Hepatocyte (in vitro differentiated cells): ENCODE measurements around the gene TBX6. TPM values are rescaled to one million over a fixed set of nuclear protein-coding genes. Genes with fewer than 3 reads are reported as not detected.
A peak's percentile ranks its signal among the peaks of the same experiment; 100 is the strongest.

Experiments used
- DNase-seq: peaks from one replicate; pipeline ENCODE4 v3.0.0-alpha.2; 2016; ENCODE audit warnings: low spot score
- H2AFZ ChIP-seq: fragments of 200-600 bp; sonication (generic); 2 replicates; pipeline ENCODE4 v1.6.0; 2016; ENCODE audit warnings: antibody characterized with exemption, mild to moderate bottlenecking
- H3K27ac ChIP-seq: fragments of 200-600 bp; sonication (generic); 2 replicates; pipeline ENCODE4 v1.5.1; 2016; ENCODE audit warnings: mild to moderate bottlenecking
- H3K27me3 ChIP-seq: fragments of 200-600 bp; sonication (generic); 2 replicates; pipeline ENCODE4 v1.6.1; 2016
- H3K36me3 ChIP-seq: fragments of 200-600 bp; sonication (generic); replicated peaks from 2 replicates; pipeline ENCODE4 v1.5.1; 2016; ENCODE audit warnings: low read depth; ENCODE audit not compliant: insufficient read depth
- H3K4me1 ChIP-seq: fragments of 200-600 bp; sonication (generic); 2 replicates; pipeline ENCODE4 v1.5.1; 2016; ENCODE audit warnings: mild to moderate bottlenecking, moderate library complexity; ENCODE audit not compliant: insufficient read depth
- H3K4me2 ChIP-seq: fragments of 200-600 bp; sonication (generic); 2 replicates; pipeline ENCODE4 v1.6.0; 2016
- H3K4me3 ChIP-seq: fragments of 200-600 bp; sonication (generic); 2 replicates; pipeline ENCODE4 v1.5.1; 2016; ENCODE audit warnings: mild to moderate bottlenecking
- H3K79me2 ChIP-seq: fragments of 200-600 bp; sonication (generic); 2 replicates; pipeline ENCODE4 v1.6.0; 2017; ENCODE audit warnings: mild to moderate bottlenecking
- H3K9me2 ChIP-seq: fragments of 200-600 bp; sonication (generic); replicated peaks from 2 replicates; pipeline ENCODE4 v1.6.0; 2017; ENCODE audit warnings: mild to moderate bottlenecking; ENCODE audit not compliant: insufficient read depth
- H3K9me3 ChIP-seq: fragments of 200-600 bp; sonication (generic); 2 replicates; pipeline ENCODE4 v1.5.1; 2016; ENCODE audit warnings: low read depth, mild to moderate bottlenecking
- H4K20me1 ChIP-seq: fragments of 200-600 bp; sonication (generic); 2 replicates; pipeline ENCODE4 v1.6.0; 2016; ENCODE audit warnings: mild to moderate bottlenecking; ENCODE audit not compliant: insufficient read depth, poor library complexity, severe bottlenecking
- CTCF ChIP-seq: fragments of 200-600 bp; sonication (generic); IDR thresholded peaks from 2 replicates; pipeline ENCODE4 v1.5.1; 2016; ENCODE audit warnings: antibody characterized with exemption, mild to moderate bottlenecking; ENCODE audit not compliant: poor library complexity
- EZH2 ChIP-seq: fragments of 200-600 bp; sonication (generic); IDR thresholded peaks from 2 replicates; pipeline ENCODE4 v1.6.1; 2016; ENCODE audit warnings: antibody characterized with exemption, mild to moderate bottlenecking, borderline replicate concordance
- EZH2phosphoT487 ChIP-seq: fragments of 200-600 bp; sonication (generic); IDR thresholded peaks from one replicate; pipeline ENCODE4 v1.6.1; 2018; ENCODE audit warnings: antibody characterized with exemption, mild to moderate bottlenecking, low read depth, moderate library complexity; ENCODE audit not compliant: unreplicated experiment, severe bottlenecking
- WGBS: methylation state at CpG from one replicate; pipeline ENCODE4 v1.1.6; 2016; ENCODE audit warnings: low lambda C conversion rate; ENCODE audit errors: missing lambda C conversion rate; 5-methylcytosine and 5-hydroxymethylcytosine counted together
- polyA plus RNA-seq: library from polyadenylated mRNA; unstranded; fragments of >200 nt; fragmentation: Nextera tagmentation; extraction: Ambion mirVana; gene quantifications from 2 replicates; pipeline ENCODE4 v1.2.1, GENCODE V29; 2016
- total RNA-seq: library from RNA; depleted of rRNA; stranded (reverse); fragments of >200 nt; gene quantifications from 2 replicates; pipeline ENCODE4 v1.2.3, GENCODE V29; 2014

TBX6 gene
- total and polyA plus RNA-seq, 2 experiments from 2014 or later: 0.10 to 0.60 TPM

GRCh38 chr16:30121741-30122571 is 30.2 kb upstream of the TBX6 start:
- Histone ChIP-seq H3K9me2 (no peaks in the 10 kb centered on the region), H4K20me1 (no peaks in the 10 kb centered on the region), H3K79me2 (peaks cover 13% of the 10 kb centered on the region), H3K4me3 (peak overlapping the region; percentile 98), H3K4me1 (peaks cover 38% of the 10 kb centered on the region), H3K27ac (peak overlapping the region; percentile 96), H3K9me3 (no peaks in the 10 kb centered on the region), H3K36me3 (no peaks in the 10 kb centered on the region), H2AFZ (peak overlapping the region; percentile 99), H3K27me3 (no peaks in the 10 kb centered on the region), H3K4me2 (peak overlapping the region; percentile 97)
- WGBS: 84% methylated on average over 27 of the region's 31 CpGs
- no peak for TF ChIP-seq CTCF
- TF ChIP-seq EZH2phosphoT487: no peak
- TF ChIP-seq EZH2: no peak
- DNase-seq: no peak

GRCh38 chr16:30120340-30121105 is 28.8 kb upstream of the TBX6 start:
- H2AFZ ChIP-seq: no peak overlapping the region
- H3K79me2 ChIP-seq: peaks cover 13% of the 10 kb centered on the region
- H3K27ac ChIP-seq: peak overlapping the region; percentile 96
- H3K4me3 ChIP-seq: no peak overlapping the region
- TF ChIP-seq EZH2phosphoT487 (no peak), CTCF (no peak), EZH2 (no peak)
- WGBS: 89% methylated on average over 3 of the region's 3 CpGs
- peak overlapping the region; percentile 59 for H3K4me2 ChIP-seq
- peak; percentile 82 for DNase-seq
- H3K4me1 ChIP-seq: peaks cover 38% of the 10 kb centered on the region
- H4K20me1 ChIP-seq: no peaks in the 10 kb centered on the region
- H3K9me2 ChIP-seq: no peaks in the 10 kb centered on the region
- H3K9me3 ChIP-seq: no peaks in the 10 kb centered on the region
- no peaks in the 10 kb centered on the region for H3K27me3 ChIP-seq
- H3K36me3 ChIP-seq: no peaks in the 10 kb centered on the region

GRCh38 chr16:30119428-30119827 is 27.7 kb upstream of the TBX6 start:
- H3K4me2 ChIP-seq: no peak overlapping the region
- H3K4me1 ChIP-seq: peaks cover 35% of the 10 kb centered on the region
- H3K79me2 ChIP-seq: peaks cover 13% of the 10 kb centered on the region
- H3K9me2 ChIP-seq: no peaks in the 10 kb centered on the region
- TF ChIP-seq EZH2phosphoT487 (no peak), EZH2 (no peak)
- 92% methylated on average over 2 of the region's 2 CpGs for WGBS
- no peaks in the 10 kb centered on the region for H4K20me1 ChIP-seq
- no peak for DNase-seq
- H3K27me3 ChIP-seq: no peaks in the 10 kb centered on the region
- H3K9me3 ChIP-seq: no peaks in the 10 kb centered on the region
- H2AFZ ChIP-seq: no peak overlapping the region
- no peak overlapping the region for H3K4me3 ChIP-seq
- no peaks in the 10 kb centered on the region for H3K36me3 ChIP-seq
- H3K27ac ChIP-seq: peak overlapping the region; percentile 94

- WGBS: 93% methylated on average over 10 of the region's 10 CpGs
- Histone ChIP-seq H3K27ac (no peak overlapping the region), H3K27me3 (no peaks in the 10 kb centered on the region), H3K9me2 (no peaks in the 10 kb centered on the region), H3K4me2 (no peak overlapping the region), H3K36me3 (no peaks in the 10 kb centered on the region), H2AFZ (no peak overlapping the region), H4K20me1 (no peaks in the 10 kb centered on the region), H3K4me3 (no peak overlapping the region), H3K79me2 (peaks cover 10% of the 10 kb centered on the region), H3K4me1 (peaks cover 27% of the 10 kb centered on the region), H3K9me3 (no peaks in the 10 kb centered on the region)
- no peak for DNase-seq
- TF ChIP-seq EZH2 (no peak), EZH2phosphoT487 (no peak), CTCF (no peak)
Observed at GRCh38 chr16:30117768-30118167, 26.0 kb upstream of the TBX6 start.
